HepG2 (cell line): Measurements from ENCODE around the gene DNAJC5. TPM values are rescaled to one million over a fixed set of nuclear protein-coding genes. Genes with fewer than 3 reads are reported as not detected.
"Not testable (repeated sequence)": the region's sequence is repeated elsewhere in the genome, so short reads cannot be mapped to it uniquely, and the experiment has no call there.

Experiments used
- ATAC-seq: fragments of 200-7000 bp; cut with Tn5 transposase; 3 replicates; pipeline ENCODE4 v1.9.1; 2020; ENCODE audit warnings: mild to moderate bottlenecking, moderate library complexity
- BruUV-seq: library from RNA; stranded (reverse); fragments of 400-500 nt; replicated peaks from 2 replicates; lab custom pipeline; 2021; lab: Mats Ljungman, UMichigan
- CTCF ChIA-PET: fragments of 300-600 bp; formaldehyde crosslinking; extraction: SDS; loops from one replicate; lab custom pipeline; 2021; ENCODE audit warnings: low total read pairs, inconsistent platforms, low intra/inter-chr PET ratio; lab: Yijun Ruan, JAX
- POLR2A ChIA-PET: fragments of 350-600 bp; sonication (Branson Sonifier 250); formaldehyde crosslinking; loops from one replicate; lab custom pipeline; 2020; ENCODE audit warnings: antibody characterized with exemption, inconsistent platforms; lab: Yijun Ruan, JAX
- DNase-seq: peaks from one replicate; pipeline ENCODE4 v3.0.0-alpha.2; 2015; ENCODE audit warnings: low spot score
- FAIRE-seq: peaks from 3 replicates; lab custom pipeline; 2011; peaks lifted over from hg19 to GRCh38; lab: Jason Lieb, UNC
- H2AFZ ChIP-seq: one replicate; pipeline ENCODE4 v1.6.1; 2011; ENCODE audit warnings: low read length, inconsistent platforms
- H3K27ac ChIP-seq: fragments of 300-600 bp; 3 replicates; pipeline ENCODE4 v1.8.0; 2011; ENCODE audit warnings: mixed run types, mild to moderate bottlenecking, mixed read lengths, low read length, inconsistent platforms; ENCODE audit not compliant: insufficient read depth; ENCODE audit errors: extremely low read length
- H3K27me3 ChIP-seq, 2 experiments: fragments of 200-600 bp in 1 of 2; 2 replicates in 1 of 2; 3 replicates in 1 of 2; pipeline versions ENCODE4 v1.6.0 to v1.8.0; 2011; ENCODE audit warnings: low read length in 2 of 2, mild to moderate bottlenecking in 2 of 2, moderate library complexity in 2 of 2, inconsistent platforms in 1 of 2; ENCODE audit not compliant: insufficient read depth in 2 of 2, control insufficient read depth in 1 of 2
- H3K36me3 ChIP-seq, 2 experiments: fragments of 200-600 bp in 1 of 2; replicated peaks in 1 of 2; 2 replicates in 1 of 2; 3 replicates in 1 of 2; pipeline versions ENCODE4 v1.5.1 to v1.8.0; 2011; ENCODE audit warnings: low read length in 2 of 2, inconsistent platforms in 1 of 2; ENCODE audit not compliant: insufficient read depth in 2 of 2, control insufficient read depth in 1 of 2
- H3K4me1 ChIP-seq: 2 replicates; pipeline ENCODE4 v1.5.1; 2012; ENCODE audit warnings: low read length, inconsistent platforms; ENCODE audit not compliant: insufficient read depth
- H3K4me2 ChIP-seq: 2 replicates; pipeline ENCODE4 v1.6.0; 2011; ENCODE audit warnings: low read depth, low read length, inconsistent platforms
- H3K4me3 ChIP-seq, 3 experiments: fragments of 200-600 bp in 1 of 3; sonication (generic), shearing (Covaris generic) in 1 of 3; replicated peaks in 1 of 3; 2 replicates each; pipeline ENCODE4 v1.5.1; 2011 to 2016; ENCODE audit warnings: low read length in 3 of 3, inconsistent platforms in 2 of 3, low read depth in 2 of 3, mild to moderate bottlenecking in 2 of 3, control low read depth in 1 of 3, mixed read lengths in 1 of 3; ENCODE audit not compliant: insufficient read depth in 1 of 3
- H3K79me2 ChIP-seq: one replicate; pipeline ENCODE4 v1.6.1; 2011; ENCODE audit warnings: low read length, inconsistent platforms; ENCODE audit not compliant: insufficient read depth
- H3K9ac ChIP-seq: 2 replicates; pipeline ENCODE4 v1.6.0; 2011; ENCODE audit warnings: mild to moderate bottlenecking, low read depth, low read length, inconsistent platforms; ENCODE audit not compliant: insufficient read depth
- H3K9me3 ChIP-seq: 2 replicates; pipeline ENCODE4 v1.5.1; 2012; ENCODE audit warnings: mild to moderate bottlenecking, low read length
- H4K20me1 ChIP-seq: 2 replicates; pipeline ENCODE4 v1.6.0; 2011; ENCODE audit warnings: inconsistent platforms, mild to moderate bottlenecking, low read length, moderate library complexity; ENCODE audit not compliant: insufficient read depth
- KLF13 ChIP-seq: sonication (generic); formaldehyde crosslinking; IDR thresholded peaks from 2 replicates; pipeline ENCODE4 v1.4.0; 2020; ENCODE audit warnings: mild to moderate bottlenecking, missing genetic modification reagents
- MYC ChIP-seq: sonication (generic); formaldehyde crosslinking; IDR thresholded peaks from 2 replicates; pipeline ENCODE4 v1.9.0; 2021; ENCODE audit warnings: missing genetic modification reagents, borderline replicate concordance
- NRL ChIP-seq: sonication (generic); formaldehyde crosslinking; IDR thresholded peaks from 2 replicates; pipeline ENCODE4 v1.5.0; 2020; ENCODE audit warnings: missing genetic modification reagents, mild to moderate bottlenecking, moderate library complexity, borderline replicate concordance
- PITX1 ChIP-seq: sonication (generic); formaldehyde crosslinking; IDR thresholded peaks from 2 replicates; pipeline ENCODE4 v1.5.1; 2020; ENCODE audit warnings: mild to moderate bottlenecking, missing genetic modification reagents
- ZFYVE20 ChIP-seq: sonication (generic); formaldehyde crosslinking; IDR thresholded peaks from 2 replicates; pipeline ENCODE4 v1.8.0; 2023; ENCODE audit warnings: low read depth, mild to moderate bottlenecking, moderate library complexity, missing genetic modification reagents, borderline replicate concordance
- ZMYM3 ChIP-seq: sonication (generic); formaldehyde crosslinking; IDR thresholded peaks from 2 replicates; pipeline ENCODE4 v1.5.1; 2020; ENCODE audit warnings: mild to moderate bottlenecking, missing genetic modification reagents
- ZNF280D ChIP-seq: sonication (generic); formaldehyde crosslinking; IDR thresholded peaks from 2 replicates; pipeline ENCODE4 v1.5.1; 2020; ENCODE audit warnings: mild to moderate bottlenecking, missing genetic modification reagents
- ZNF329 ChIP-seq: sonication (generic); formaldehyde crosslinking; IDR thresholded peaks from 2 replicates; pipeline ENCODE4 v1.9.0; 2021; ENCODE audit warnings: low read depth, mild to moderate bottlenecking, missing genetic modification reagents
- ZNF460 ChIP-seq: sonication (generic); formaldehyde crosslinking; IDR thresholded peaks from 2 replicates; pipeline ENCODE4 v1.5.1; 2020; ENCODE audit warnings: missing genetic modification reagents, mild to moderate bottlenecking, borderline replicate concordance
- ZNF691 ChIP-seq: sonication (generic); formaldehyde crosslinking; IDR thresholded peaks from 2 replicates; pipeline ENCODE4 v1.4.0; 2020; ENCODE audit warnings: missing genetic modification reagents, low read depth, mild to moderate bottlenecking, borderline replicate concordance
- ZNF883 ChIP-seq: sonication (generic); formaldehyde crosslinking; IDR thresholded peaks from 2 replicates; pipeline ENCODE4 v1.5.1; 2020; ENCODE audit warnings: mild to moderate bottlenecking, missing genetic modification reagents; ENCODE audit errors: not compliant biosample characterization
- WGBS: methylation state at CpG from one replicate; pipeline ENCODE4 v1.1.6; 2017; ENCODE audit warnings: low lambda C conversion rate; 5-methylcytosine and 5-hydroxymethylcytosine counted together
- in situ Hi-C: cut with HindIII; loops from 2 replicates; pipeline ENCODE4 v1.10.0; 2017; ENCODE audit warnings: low pct_unique_long_range_greater_than_20kb; ENCODE audit not compliant: extremely low pct_ligation_motif_present
- intact Hi-C: fragments of 100-400 bp; cut with micrococcal nuclease; formaldehyde crosslinking; loops from one replicate; pipeline ENCODE4 v1.10.0; 2022; ENCODE audit not compliant: unreplicated experiment
- polyA plus RNA-seq, 8 experiments: library from polyadenylated mRNA; depleted of rRNA in 3 of 8; stranded (reverse) in 7 of 8; unstranded in 1 of 8; fragments of >200 nt; fragmentation: Illumina TruSeq in 4 of 8; extraction: Trizol in 4 of 8; gene quantifications; 2 replicates each; pipeline versions ENCODE4 v1.2.1 to v1.2.3, GENCODE V29; 2011 to 2016; ENCODE audit warnings: low read depth in 4 of 8, missing spikeins in 1 of 8, mixed read lengths in 1 of 8; ENCODE audit not compliant: insufficient read depth in 1 of 8
- total RNA-seq, 5 experiments: library from RNA; depleted of rRNA; stranded (reverse); fragments of >200 nt; fragmentation: Illumina TruSeq; extraction: Trizol; gene quantifications; 2 replicates each; pipeline ENCODE4 v1.2.3, GENCODE V29; 2016; ENCODE audit warnings: low read depth in 1 of 5

DNAJC5 gene
- total and polyA plus RNA-seq, 2 of the 13 experiments (the other 11 are each of a cell fraction or from before 2014, with no cell fraction given), result 42.8 to 64.5 TPM

DNA sequence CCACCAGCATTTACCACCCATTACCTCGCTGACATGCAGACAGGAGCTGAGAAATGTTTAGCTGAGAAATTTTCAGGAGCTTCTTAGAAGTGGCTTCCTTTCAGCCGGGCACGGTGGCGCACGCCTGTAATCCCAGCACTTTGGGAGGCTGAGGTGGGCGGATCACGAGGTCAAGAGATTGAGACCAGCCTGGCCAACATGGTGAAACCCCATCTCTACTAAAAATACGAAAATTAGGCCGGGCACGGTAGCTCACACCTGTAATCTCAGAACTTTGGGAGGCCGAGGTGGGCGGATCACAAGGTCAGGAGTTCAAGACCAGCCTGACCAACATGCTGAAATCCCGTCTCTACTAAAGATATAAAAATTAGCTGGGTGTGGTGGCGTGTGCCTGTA is 43.4 kb upstream of the DNAJC5 start:
- FAIRE-seq, H3K9ac ChIP-seq, in situ Hi-C loops, H3K4me2 ChIP-seq, ATAC-seq, H3K9me3 ChIP-seq, H3K36me3 ChIP-seq, H3K79me2 ChIP-seq, H3K27ac ChIP-seq, H2AFZ ChIP-seq, DNase-seq, intact Hi-C loops, H3K4me3 ChIP-seq, H4K20me1 ChIP-seq, BruUV-seq, CTCF ChIA-PET: not testable (repeated sequence)
- 57% methylated on average over 14 of the region's 14 CpGs for WGBS
- Histone ChIP-seq H3K4me1 (peaks cover 52% of the 10 kb centered on the region), H3K27me3 (peaks cover 3 to 16% of the 10 kb centered on the region in 2 experiments; a peak in 4 of 5 replicates)
- POLR2A ChIA-PET, result interaction anchor here (0.7 kb wide), 1 partner anchor 14 kb away, joined by 3 read pairs; the partner anchor contains the start of gene TPD52L2
- peak; percentile 58 for TF ChIP-seq ZNF460 (CRISPR knock-in tag)
- TF ChIP-seq ZMYM3 (CRISPR knock-in tag), result 0 out of 2 replicates have a peak, but pooled peaks have one; percentile 8
- TF ChIP-seq MYC (CRISPR knock-in tag), result 0 out of 2 replicates have a peak, but pooled peaks have one; percentile 10

DNA sequence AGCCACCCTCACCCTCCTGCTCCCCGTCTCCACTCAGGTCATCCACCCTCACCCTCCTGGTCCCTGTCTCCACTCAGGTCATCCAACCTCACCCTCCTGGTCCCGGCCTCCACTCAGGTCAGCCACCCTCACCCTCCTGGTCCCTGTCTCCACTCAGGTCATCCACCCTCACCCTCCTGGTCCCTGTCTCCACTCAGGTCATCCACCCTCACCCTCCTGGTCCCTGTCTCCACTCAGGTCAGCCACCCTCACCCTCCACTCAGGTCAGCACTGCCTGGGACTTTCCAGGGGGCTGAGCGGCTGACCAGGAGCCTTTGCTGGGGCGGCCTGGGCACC is 41.2 kb upstream of the DNAJC5 start:
- not testable (repeated sequence) for FAIRE-seq
- H3K9ac ChIP-seq, result peak overlapping the region; percentile 68; the same call in 1 of the 2 replicates
- WGBS, result 73% methylated on average over 4 of the region's 4 CpGs

More for the DNA sequence above, 41.2 kb upstream of the DNAJC5 start:
- POLR2A ChIA-PET, result interaction anchor here (0.6 to 3.7 kb wide), 6 partner anchors 10 to 199 kb away, joined by 3 to 59 read pairs (median 6); partner anchors contain the start of genes ARFRP1, TPD52L2 and ZGPAT
- BruUV-seq, in situ Hi-C loops, CTCF ChIA-PET, H3K36me3 ChIP-seq, H2AFZ ChIP-seq, DNase-seq, intact Hi-C loops, H3K79me2 ChIP-seq, H4K20me1 ChIP-seq, H3K27ac ChIP-seq, ATAC-seq, H3K9me3 ChIP-seq: not testable (repeated sequence)
- H3K27me3 ChIP-seq, result peaks cover 3 to 11% of the 10 kb centered on the region in 2 experiments; a peak in 4 of 5 replicates
- H3K4me3 ChIP-seq, result peak overlapping the region in 1 of 3 experiments; percentile 83; a peak in 2 of 6 replicates
- peaks cover 52% of the 10 kb centered on the region for H3K4me1 ChIP-seq
- TF ChIP-seq ZFYVE20, result 0 out of 2 replicates have a peak, but pooled peaks have one; percentile 19
- 0 out of 2 replicates have a peak, but pooled peaks have one; percentile 1 for TF ChIP-seq ZNF329 (CRISPR knock-in tag)
- TF ChIP-seq ZNF883 (CRISPR knock-in tag), result peak; percentile 9
- peak; percentile 12; the same call in 1 of the 2 replicates for TF ChIP-seq PITX1 (CRISPR knock-in tag)
- TF ChIP-seq KLF13 (CRISPR knock-in tag), result 0 out of 2 replicates have a peak, but pooled peaks have one; percentile 77
- 0 out of 2 replicates have a peak, but pooled peaks have one; percentile 35 for TF ChIP-seq ZNF280D (CRISPR knock-in tag)
- peak; percentile 14; the same call in 1 of the 2 replicates for TF ChIP-seq NRL (CRISPR knock-in tag)
- 0 out of 2 replicates have a peak, but pooled peaks have one; percentile 9 for TF ChIP-seq ZNF691 (CRISPR knock-in tag)
- H3K4me2 ChIP-seq, result peak overlapping the region; percentile 93
